Nephron progenitor cell (in vitro differentiated cells): ENCODE results near the gene NGF.

Source experiments
- DNase-seq: peaks from one replicate; pipeline ENCODE4 v3.0.0; 2021
- H3K27ac Mint-ChIP-seq: 2 replicates; pipeline ENCODE4 v1.8.0; 2021; ENCODE audit warnings: mild to moderate bottlenecking, moderate library complexity, mixed read lengths
- H3K27me3 Mint-ChIP-seq: 2 replicates; pipeline ENCODE4 v1.8.0; 2021; ENCODE audit warnings: mild to moderate bottlenecking, low read depth, mixed read lengths; ENCODE audit not compliant: poor library complexity
- H3K36me3 Mint-ChIP-seq: 2 replicates; pipeline ENCODE4 v1.8.0; 2021; ENCODE audit warnings: low read depth, mixed read lengths
- H3K4me1 Mint-ChIP-seq: 2 replicates; pipeline ENCODE4 v1.8.0; 2021; ENCODE audit warnings: mixed read lengths
- H3K4me3 Mint-ChIP-seq: 2 replicates; pipeline ENCODE4 v1.8.0; 2021; ENCODE audit warnings: mild to moderate bottlenecking, moderate library complexity, mixed read lengths
- H3K9me3 Mint-ChIP-seq: 2 replicates; pipeline ENCODE4 v1.8.0; 2021; ENCODE audit warnings: mild to moderate bottlenecking, moderate library complexity, mixed read lengths
- TF ChIP-seq, protein P1 (sequence below): fragments of 200-600 bp; sonication (generic); IDR thresholded peaks from 2 replicates; pipeline ENCODE4 v1.5.0; 2021; ENCODE audit warnings: antibody characterized with exemption

NGF gene

DNA sequence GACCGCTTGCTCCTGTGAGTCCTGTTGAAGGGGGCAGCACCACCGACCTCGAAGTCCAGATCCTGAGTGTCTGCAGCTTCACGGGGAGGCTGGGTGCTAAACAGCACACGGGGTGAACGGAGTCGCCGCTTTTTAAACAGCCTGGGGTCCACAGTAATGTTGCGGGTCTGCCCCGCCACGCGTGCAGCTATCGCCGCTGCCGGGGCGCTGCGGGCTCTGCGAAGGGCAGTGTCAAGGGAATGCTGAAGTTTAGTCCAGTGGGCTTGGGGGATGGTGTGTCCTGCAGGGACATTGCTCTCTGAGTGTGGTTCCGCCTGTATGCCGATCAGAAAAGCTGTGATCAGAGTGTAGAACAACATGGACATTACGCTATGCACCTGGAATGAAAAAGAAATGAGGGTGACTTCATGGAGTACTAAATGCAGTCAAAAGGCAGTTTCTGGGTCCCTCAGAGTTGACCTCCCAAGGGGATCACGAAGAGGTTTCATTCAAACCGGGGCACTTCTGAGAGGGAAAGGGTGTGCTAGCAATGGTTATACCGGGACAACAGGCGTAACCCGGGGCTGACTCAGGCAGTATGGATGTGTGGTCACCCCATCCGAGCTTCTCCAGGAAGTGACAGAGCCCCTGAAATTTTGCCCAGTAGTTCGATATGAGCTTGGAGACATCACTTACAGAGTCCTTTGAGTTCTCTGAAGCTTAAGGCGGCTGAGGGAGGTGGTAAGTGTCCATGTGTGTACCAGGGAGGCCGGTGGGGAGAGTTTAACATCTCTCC is 51.4 kb downstream of the NGF start:
- Mint-ChIP-seq H3K4me1 (peaks cover 35% of the 10 kb centered on the region), H3K9me3 (peaks cover 6% of the 10 kb centered on the region), H3K4me3 (no peak overlapping the region), H3K36me3 (no peaks in the 10 kb centered on the region), H3K27ac (no peak overlapping the region), H3K27me3 (peaks cover 3% of the 10 kb centered on the region)
- no peak for DNase-seq
- TF ChIP-seq, protein P1, sequence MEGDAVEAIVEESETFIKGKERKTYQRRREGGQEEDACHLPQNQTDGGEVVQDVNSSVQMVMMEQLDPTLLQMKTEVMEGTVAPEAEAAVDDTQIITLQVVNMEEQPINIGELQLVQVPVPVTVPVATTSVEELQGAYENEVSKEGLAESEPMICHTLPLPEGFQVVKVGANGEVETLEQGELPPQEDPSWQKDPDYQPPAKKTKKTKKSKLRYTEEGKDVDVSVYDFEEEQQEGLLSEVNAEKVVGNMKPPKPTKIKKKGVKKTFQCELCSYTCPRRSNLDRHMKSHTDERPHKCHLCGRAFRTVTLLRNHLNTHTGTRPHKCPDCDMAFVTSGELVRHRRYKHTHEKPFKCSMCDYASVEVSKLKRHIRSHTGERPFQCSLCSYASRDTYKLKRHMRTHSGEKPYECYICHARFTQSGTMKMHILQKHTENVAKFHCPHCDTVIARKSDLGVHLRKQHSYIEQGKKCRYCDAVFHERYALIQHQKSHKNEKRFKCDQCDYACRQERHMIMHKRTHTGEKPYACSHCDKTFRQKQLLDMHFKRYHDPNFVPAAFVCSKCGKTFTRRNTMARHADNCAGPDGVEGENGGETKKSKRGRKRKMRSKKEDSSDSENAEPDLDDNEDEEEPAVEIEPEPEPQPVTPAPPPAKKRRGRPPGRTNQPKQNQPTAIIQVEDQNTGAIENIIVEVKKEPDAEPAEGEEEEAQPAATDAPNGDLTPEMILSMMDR: no peak

DNA sequence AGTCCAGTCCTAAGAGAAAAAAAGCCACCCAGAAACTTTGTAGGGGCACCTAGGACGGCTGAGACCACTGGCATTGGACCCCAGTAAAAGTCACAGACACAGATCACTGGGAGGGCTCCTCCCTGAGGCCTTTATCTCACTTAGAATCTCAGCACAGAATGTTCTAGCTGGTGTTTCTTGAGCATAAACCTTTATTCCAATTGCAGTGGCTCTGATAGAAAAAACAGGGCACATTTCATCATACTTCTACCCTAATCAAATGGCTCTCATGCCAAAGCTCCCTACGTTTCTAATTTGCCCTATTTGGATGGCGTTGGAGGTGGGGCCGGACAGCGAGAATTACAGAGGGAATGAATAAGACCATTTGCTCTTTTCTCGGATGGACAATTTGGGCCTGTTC is 53.8 kb downstream of the NGF start:
- no peak overlapping the region for H3K27ac Mint-ChIP-seq
- TF ChIP-seq, protein P1: no peak
- DNase-seq: no peak
- peaks cover 4% of the 10 kb centered on the region for H3K27me3 Mint-ChIP-seq
- no peak overlapping the region for H3K4me3 Mint-ChIP-seq
- peaks cover 35% of the 10 kb centered on the region for H3K4me1 Mint-ChIP-seq
- no peaks in the 10 kb centered on the region for H3K9me3 Mint-ChIP-seq
- H3K36me3 Mint-ChIP-seq: no peaks in the 10 kb centered on the region

DNA sequence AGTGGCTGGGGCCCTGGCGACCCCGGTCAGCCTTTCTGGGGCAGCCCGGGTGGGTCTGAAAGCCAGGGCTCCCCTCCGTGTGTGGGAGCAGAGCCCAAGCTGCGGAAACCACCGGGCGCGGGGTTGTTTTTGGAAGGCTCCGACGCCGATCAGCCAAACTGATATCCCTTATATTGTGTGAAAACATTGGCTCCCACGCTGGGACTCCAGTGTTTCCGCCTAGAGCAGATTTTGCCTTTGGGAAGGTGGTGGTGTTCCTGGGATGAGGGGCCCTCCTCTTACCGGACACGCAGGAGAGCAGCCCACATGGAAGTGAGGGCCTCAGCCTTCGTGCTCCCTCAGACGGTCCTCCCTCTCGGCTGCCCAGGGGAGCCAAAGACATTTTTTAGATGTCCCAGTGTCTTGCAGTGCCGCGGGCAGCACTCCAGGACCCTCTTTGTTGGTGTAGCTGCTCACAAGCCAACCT is 54.3 kb downstream of the NGF start:
- peaks cover 3% of the 10 kb centered on the region for H3K36me3 Mint-ChIP-seq
- TF ChIP-seq, protein P1: no peak
- peaks cover 3% of the 10 kb centered on the region for H3K9me3 Mint-ChIP-seq
- no peak overlapping the region for H3K4me3 Mint-ChIP-seq
- peaks cover 38% of the 10 kb centered on the region for H3K4me1 Mint-ChIP-seq
- no peak for DNase-seq
- no peak overlapping the region for H3K27ac Mint-ChIP-seq
- H3K27me3 Mint-ChIP-seq: peaks cover 4% of the 10 kb centered on the region

DNA sequence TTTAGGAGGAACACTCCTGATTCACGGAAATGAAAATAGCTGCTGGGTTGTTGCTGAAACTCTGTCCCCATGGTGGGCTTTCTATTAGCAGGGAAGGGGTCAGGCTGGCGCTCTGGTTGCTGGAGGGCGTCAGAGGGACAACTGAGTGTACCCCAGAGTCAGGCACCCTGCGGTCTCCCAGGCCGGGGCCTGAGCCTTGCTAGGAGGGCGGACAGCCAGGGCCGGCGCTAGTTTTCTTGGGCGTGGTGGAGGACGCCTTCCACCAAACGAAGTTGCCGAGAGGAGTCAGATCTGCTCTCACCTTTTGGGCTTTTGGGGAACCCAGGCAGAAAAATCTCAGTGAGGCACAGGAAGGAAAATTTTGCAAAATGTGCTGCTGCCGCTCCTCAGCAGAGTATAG is 54.8 kb downstream of the NGF start:
- peaks cover 4% of the 10 kb centered on the region for H3K27me3 Mint-ChIP-seq
- TF ChIP-seq, protein P1: no peak

DNA sequence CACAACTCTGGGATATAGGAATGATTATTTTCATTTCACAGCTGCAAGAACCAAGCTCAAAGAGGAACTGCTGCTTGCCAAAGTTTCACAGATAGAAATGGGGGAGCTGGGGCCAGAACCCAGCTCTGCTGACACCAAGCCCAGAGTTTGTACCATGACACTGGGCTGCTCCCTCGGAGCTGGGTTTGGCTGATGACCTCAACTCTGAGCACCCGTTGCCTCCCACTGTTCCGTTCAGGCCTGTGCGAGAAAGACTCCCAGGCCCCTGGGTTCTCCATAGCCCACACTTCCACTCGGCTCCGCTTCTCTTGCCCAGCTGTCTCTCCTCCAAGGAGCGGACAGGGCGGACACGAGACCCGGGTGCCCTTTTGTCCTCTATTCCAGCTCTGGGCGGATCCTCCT is 55.2 kb downstream of the NGF start:
- TF ChIP-seq, protein P1: no peak
- H3K9me3 Mint-ChIP-seq: peaks cover 11% of the 10 kb centered on the region
- H3K27ac Mint-ChIP-seq: no peak overlapping the region
- H3K36me3 Mint-ChIP-seq: peaks cover 3% of the 10 kb centered on the region
- H3K27me3 Mint-ChIP-seq: peaks cover 4% of the 10 kb centered on the region
- no peak overlapping the region for H3K4me3 Mint-ChIP-seq
- peaks cover 36% of the 10 kb centered on the region for H3K4me1 Mint-ChIP-seq
- DNase-seq: no peak

More for the DNA sequence above, 54.8 kb downstream of the NGF start:
- peaks cover 3% of the 10 kb centered on the region for H3K36me3 Mint-ChIP-seq
- no peak overlapping the region for H3K27ac Mint-ChIP-seq
- H3K9me3 Mint-ChIP-seq: peaks cover 7% of the 10 kb centered on the region
- no peak overlapping the region for H3K4me3 Mint-ChIP-seq
- peaks cover 40% of the 10 kb centered on the region for H3K4me1 Mint-ChIP-seq
- DNase-seq: no peak

DNA sequence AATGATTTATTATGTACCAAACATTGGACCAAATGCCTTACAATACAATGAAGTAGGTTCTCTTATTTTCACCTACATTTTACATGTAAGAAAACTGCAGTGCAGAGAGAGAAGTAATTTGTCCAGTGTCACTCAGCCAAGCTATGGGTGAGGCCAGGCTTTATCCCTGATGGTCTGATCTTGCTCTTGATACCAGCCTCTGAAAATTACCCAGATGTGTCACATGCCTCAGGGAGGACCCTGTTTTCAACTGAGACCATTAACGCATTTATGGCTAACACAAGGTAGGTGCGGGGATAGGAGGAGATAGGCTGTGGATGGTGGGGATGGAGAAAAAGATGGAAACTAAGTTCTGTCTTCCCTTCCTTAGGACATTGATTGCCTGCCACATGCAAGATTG is 56.9 kb downstream of the NGF start:
- Mint-ChIP-seq H3K36me3 (peaks cover 14% of the 10 kb centered on the region), H3K27ac (no peak overlapping the region), H3K4me3 (no peak overlapping the region), H3K27me3 (peaks cover 4% of the 10 kb centered on the region), H3K9me3 (peaks cover 28% of the 10 kb centered on the region), H3K4me1 (peaks cover 27% of the 10 kb centered on the region)
- DNase-seq: no peak
- TF ChIP-seq, protein P1: no peak
